Brain microvascular endothelial cell (primary cell): ENCODE results near the gene TRAPPC10.
"Not testable (repeated sequence)": the region's sequence is repeated elsewhere in the genome, so short reads cannot be mapped to it uniquely, and the experiment has no call there.

Experiments used
- DNase-seq: peaks from one replicate; pipeline ENCODE4 v3.0.0-alpha.2; 2020
- H3K27ac ChIP-seq: fragments of 250-450 bp; sonication (Bioruptor Pico); 2 replicates; pipeline ENCODE4 v1.5.1; 2020; ENCODE audit warnings: mild to moderate bottlenecking, moderate library complexity
- H3K27me3 ChIP-seq: fragments of 250-450 bp; sonication (Bioruptor Pico); replicated peaks from 2 replicates; pipeline ENCODE4 v1.5.1; 2020; ENCODE audit warnings: mild to moderate bottlenecking
- H3K36me3 ChIP-seq: fragments of 250-450 bp; sonication (Bioruptor Pico); replicated peaks from 2 replicates; pipeline ENCODE4 v1.5.1; 2020; ENCODE audit warnings: mild to moderate bottlenecking
- H3K4me3 ChIP-seq: 2 replicates; pipeline ENCODE4 v1.5.1; 2011; ENCODE audit warnings: low read depth, mild to moderate bottlenecking, control low read depth, low read length, moderate library complexity
- CTCF ChIP-seq: IDR thresholded peaks from 2 replicates; pipeline ENCODE4 v1.5.1; 2011; ENCODE audit warnings: low read depth, mild to moderate bottlenecking, moderate library complexity, low read length, control low read depth, inconsistent platforms; ENCODE audit errors: missing control alignments
- in situ Hi-C: cut with HindIII; loops from 2 replicates; pipeline ENCODE4 v1.10.0; 2017; ENCODE audit warnings: low sequenced_read_pairs, low pct_ligation_motif_present

The TRAPPC10 gene

GRCh38 chr21:44093761-44094160, 81.7 kb downstream of the TRAPPC10 start:
- no peak for DNase-seq
- Histone ChIP-seq H3K36me3 (peaks cover 38% of the 10 kb centered on the region), H3K27me3 (no peaks in the 10 kb centered on the region), H3K27ac (no peak overlapping the region), H3K4me3 (no peak overlapping the region)
- in situ Hi-C loops: no loop called here
- no peak for TF ChIP-seq CTCF

GRCh38 chr21:44094832-44095231, 82.7 kb downstream of the TRAPPC10 start:
- H3K27me3 ChIP-seq: no peaks in the 10 kb centered on the region
- H3K36me3 ChIP-seq: peaks cover 31% of the 10 kb centered on the region
- H3K27ac ChIP-seq: no peak overlapping the region
- in situ Hi-C loops: no loop called here
- no peak for DNase-seq
- TF ChIP-seq CTCF: no peak
- H3K4me3 ChIP-seq: no peak overlapping the region

- H3K27ac ChIP-seq, DNase-seq, H3K27me3 ChIP-seq, H3K4me3 ChIP-seq, in situ Hi-C loops: not testable (repeated sequence)
- H3K36me3 ChIP-seq: peaks cover 13% of the 10 kb centered on the region
These were observed 86.4 kb downstream of the TRAPPC10 start for GRCh38 chr21:44098507-44098906.

- in situ Hi-C loops, DNase-seq, H3K27ac ChIP-seq, H3K27me3 ChIP-seq, H3K4me3 ChIP-seq, H3K36me3 ChIP-seq: not testable (repeated sequence)
These were observed 86.9 kb downstream of the TRAPPC10 start for GRCh38 chr21:44098964-44099363.

GRCh38 chr21:44107026-44107501, 95.0 kb downstream of the TRAPPC10 start, which contains the start of gene PWP2:
Gene PWP2 (plus strand): TSS chr21:44107399. CDS start chr21:44107417, 18 bp downstream.
- DNase-seq, H3K36me3 ChIP-seq, H3K27ac ChIP-seq, H3K27me3 ChIP-seq, in situ Hi-C loops: not testable (repeated sequence)
- peak within 1 kb of the TSS; percentile 31 for H3K4me3 ChIP-seq

- in situ Hi-C loops, H3K27ac ChIP-seq, DNase-seq, H3K27me3 ChIP-seq, H3K36me3 ChIP-seq: not testable (repeated sequence)
- H3K4me3 ChIP-seq: peak overlapping the region; percentile 31
These were observed 95.5 kb downstream of the TRAPPC10 start for GRCh38 chr21:44107589-44107988.

- H3K27ac ChIP-seq, H3K4me3 ChIP-seq, in situ Hi-C loops, H3K36me3 ChIP-seq, H3K27me3 ChIP-seq, DNase-seq: not testable (repeated sequence)
These were observed 101.7 kb downstream of the TRAPPC10 start for GRCh38 chr21:44113702-44114371.

GRCh38 chr21:44122131-44122530, 110.0 kb downstream of the TRAPPC10 start:
- in situ Hi-C loops: not testable (repeated sequence)

GRCh38 chr21:44127827-44128226, 115.7 kb downstream of the TRAPPC10 start:
- in situ Hi-C loops, H3K36me3 ChIP-seq, H3K4me3 ChIP-seq, H3K27ac ChIP-seq, DNase-seq, H3K27me3 ChIP-seq: not testable (repeated sequence)

More at GRCh38 chr21:44122131-44122530, 110.0 kb downstream of the TRAPPC10 start:
- DNase-seq, H3K27ac ChIP-seq, H3K27me3 ChIP-seq, H3K36me3 ChIP-seq, H3K4me3 ChIP-seq: not testable (repeated sequence)

- in situ Hi-C loops, H3K36me3 ChIP-seq, H3K27me3 ChIP-seq, DNase-seq, H3K27ac ChIP-seq: not testable (repeated sequence)
- peak overlapping the region; percentile 45 for H3K4me3 ChIP-seq
These were observed 121.6 kb downstream of the TRAPPC10 start for GRCh38 chr21:44133715-44134057.

- H3K36me3 ChIP-seq, H3K4me3 ChIP-seq, in situ Hi-C loops, H3K27ac ChIP-seq, DNase-seq, H3K27me3 ChIP-seq: not testable (repeated sequence)
These were observed 122.6 kb downstream of the TRAPPC10 start for GRCh38 chr21:44134732-44135131.

GRCh38 chr21:44138039-44138438, 125.9 kb downstream of the TRAPPC10 start:
- H3K4me3 ChIP-seq, H3K36me3 ChIP-seq, DNase-seq, H3K27me3 ChIP-seq, in situ Hi-C loops, H3K27ac ChIP-seq: not testable (repeated sequence)
